HEK293T (cell line): ENCODE data around the gene MRPS31.

Source experiments
- ARNT ChIP-seq: fragments of 450-650 bp; IDR thresholded peaks from 2 replicates; pipeline ENCODE4 v1.6.1; 2017; ENCODE audit warnings: mild to moderate bottlenecking
- BHLHE40 ChIP-seq: fragments of 450-650 bp; IDR thresholded peaks from 2 replicates; pipeline ENCODE4 v1.6.1; 2016; ENCODE audit warnings: mild to moderate bottlenecking, moderate library complexity, borderline replicate concordance
- ELF4 ChIP-seq: fragments of 450-650 bp; IDR thresholded peaks from 2 replicates; pipeline ENCODE4 v1.6.1; 2017; ENCODE audit warnings: antibody characterized with exemption
- FOXK2 ChIP-seq: fragments of 450-650 bp; IDR thresholded peaks from 2 replicates; pipeline ENCODE4 v1.6.1; 2016; ENCODE audit warnings: mild to moderate bottlenecking
- FOXM1 ChIP-seq: fragments of 450-650 bp; IDR thresholded peaks from 2 replicates; pipeline ENCODE4 v1.6.1; 2017; ENCODE audit warnings: mild to moderate bottlenecking, borderline replicate concordance
- HDGF ChIP-seq: fragments of 450-650 bp; IDR thresholded peaks from 2 replicates; pipeline ENCODE4 v1.6.1; 2017; ENCODE audit warnings: antibody characterized with exemption, borderline replicate concordance
- NFRKB ChIP-seq: fragments of 450-650 bp; IDR thresholded peaks from 2 replicates; pipeline ENCODE4 v1.6.1; 2016; ENCODE audit warnings: mild to moderate bottlenecking, moderate library complexity
- SP1 ChIP-seq: fragments of 450-650 bp; IDR thresholded peaks from 2 replicates; pipeline ENCODE4 v1.6.1; 2017
- SUZ12 ChIP-seq: fragments of 450-650 bp; IDR thresholded peaks from 2 replicates; pipeline ENCODE4 v1.6.1; 2016; ENCODE audit warnings: mild to moderate bottlenecking
- TARDBP ChIP-seq: fragments of 450-650 bp; IDR thresholded peaks from 2 replicates; pipeline ENCODE4 v1.6.1; 2016

GRCh38 chr13:40793339-40793738 lies 22.3 kb upstream of the MRPS31 start:
- TF ChIP-seq TARDBP, result no peak
- TF ChIP-seq SUZ12, result no peak
- TF ChIP-seq ELF4, result no peak
- TF ChIP-seq SP1, result no peak
- no peak for TF ChIP-seq FOXK2
- TF ChIP-seq BHLHE40, result no peak
- no peak for TF ChIP-seq FOXM1
- TF ChIP-seq HDGF, result no peak
- no peak for TF ChIP-seq ARNT
- no peak for TF ChIP-seq NFRKB
